Activated CD8-positive, alpha-beta T cell treated with anti-CD3 and anti-CD28 coated beads for 36 hours (primary cell): ENCODE data around the gene HEXA. TPM values are rescaled to one million over a fixed set of nuclear protein-coding genes. Genes with fewer than 3 reads are reported as not detected.

Source experiments
- ATAC-seq: fragments of 200-7000 bp; cut with Tn5 transposase; one replicate; pipeline ENCODE4 v1.10.0; 2021; ENCODE audit warnings: mild to moderate bottlenecking, moderate library complexity
- CTCF ChIA-PET: fragments of 350-600 bp; sonication (Branson Sonifier 250); formaldehyde crosslinking; loops from one replicate; lab custom pipeline; 2021; ENCODE audit warnings: antibody characterized with exemption; lab: Charles Lee
- POLR2A ChIA-PET: fragments of 350-600 bp; sonication (Branson Sonifier 250); formaldehyde crosslinking; loops from one replicate; lab custom pipeline; 2021; ENCODE audit warnings: antibody characterized with exemption; lab: Charles Lee
- DNase-seq: peaks from one replicate; pipeline ENCODE4 v3.0.0-alpha.2; 2020
- H3K27ac Mint-ChIP-seq: one replicate; pipeline ENCODE4 v1.8.0; 2021; ENCODE audit warnings: mild to moderate bottlenecking, mixed read lengths
- H3K27me3 Mint-ChIP-seq: one replicate; pipeline ENCODE4 v1.8.0; 2021; ENCODE audit warnings: mixed read lengths
- H3K36me3 Mint-ChIP-seq: one replicate; pipeline ENCODE4 v1.8.0; 2021; ENCODE audit warnings: low read depth, mixed read lengths
- H3K4me1 Mint-ChIP-seq: one replicate; pipeline ENCODE4 v1.8.0; 2021; ENCODE audit warnings: low read depth, mixed read lengths
- H3K4me3 Mint-ChIP-seq: one replicate; pipeline ENCODE4 v1.8.0; 2021; ENCODE audit warnings: mild to moderate bottlenecking, moderate library complexity, mixed read lengths
- H3K9me3 Mint-ChIP-seq: one replicate; pipeline ENCODE4 v1.8.0; 2021; ENCODE audit warnings: mixed read lengths
- intact Hi-C: fragments of 100-400 bp; cut with micrococcal nuclease; formaldehyde crosslinking; loops from one replicate; pipeline ENCODE4 v1.10.0; 2022
- total RNA-seq, 2 experiments: library from RNA; stranded (reverse); gene quantifications; one replicate each; pipeline ENCODE4 v1.2.3, GENCODE V29; 2021
- TF ChIP-seq, protein P1 (sequence below): fragments of 200-600 bp; IDR thresholded peaks from one replicate; pipeline ENCODE4 v1.8.0; 2022; ENCODE audit warnings: antibody characterized with exemption, mild to moderate bottlenecking

Gene HEXA
- total RNA-seq, 2 experiments from 2014 or later, result 55.8 to 66.8 TPM

DNA sequence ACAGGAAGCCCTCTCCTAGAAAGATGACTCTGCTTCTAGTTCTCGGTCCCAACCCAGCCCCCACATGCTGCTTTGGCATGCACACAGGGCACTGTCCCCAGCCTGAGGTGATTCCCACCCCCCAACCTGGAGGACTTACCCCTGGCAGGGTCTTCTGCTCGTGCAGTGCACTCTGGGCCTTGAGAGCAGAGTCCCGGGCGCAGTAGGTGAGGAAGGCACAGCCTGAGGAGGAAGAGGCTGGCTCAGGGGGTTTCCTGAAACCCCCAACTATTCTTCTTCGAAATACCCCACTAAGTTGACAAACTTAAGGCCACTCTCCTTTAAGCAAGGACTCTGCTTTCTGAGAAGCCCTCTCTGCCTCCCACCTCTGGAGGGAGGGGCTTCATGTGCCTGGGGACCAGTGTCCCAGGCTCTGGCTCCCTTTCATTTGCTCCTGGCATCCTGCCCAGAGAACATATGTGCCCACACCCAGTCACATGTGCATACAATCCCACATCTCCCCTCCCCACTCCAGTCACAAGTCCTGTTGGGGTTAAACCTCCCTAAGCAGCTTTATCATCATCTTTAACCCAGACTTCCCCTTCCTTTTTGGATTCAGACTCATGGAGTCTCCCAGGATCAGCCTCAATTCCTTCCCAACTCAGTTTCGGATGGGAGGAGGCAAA is 60.0 kb downstream of the HEXA start:
- H3K27ac Mint-ChIP-seq, result no peak overlapping the region
- no peak for ATAC-seq
- TF ChIP-seq, protein P1, sequence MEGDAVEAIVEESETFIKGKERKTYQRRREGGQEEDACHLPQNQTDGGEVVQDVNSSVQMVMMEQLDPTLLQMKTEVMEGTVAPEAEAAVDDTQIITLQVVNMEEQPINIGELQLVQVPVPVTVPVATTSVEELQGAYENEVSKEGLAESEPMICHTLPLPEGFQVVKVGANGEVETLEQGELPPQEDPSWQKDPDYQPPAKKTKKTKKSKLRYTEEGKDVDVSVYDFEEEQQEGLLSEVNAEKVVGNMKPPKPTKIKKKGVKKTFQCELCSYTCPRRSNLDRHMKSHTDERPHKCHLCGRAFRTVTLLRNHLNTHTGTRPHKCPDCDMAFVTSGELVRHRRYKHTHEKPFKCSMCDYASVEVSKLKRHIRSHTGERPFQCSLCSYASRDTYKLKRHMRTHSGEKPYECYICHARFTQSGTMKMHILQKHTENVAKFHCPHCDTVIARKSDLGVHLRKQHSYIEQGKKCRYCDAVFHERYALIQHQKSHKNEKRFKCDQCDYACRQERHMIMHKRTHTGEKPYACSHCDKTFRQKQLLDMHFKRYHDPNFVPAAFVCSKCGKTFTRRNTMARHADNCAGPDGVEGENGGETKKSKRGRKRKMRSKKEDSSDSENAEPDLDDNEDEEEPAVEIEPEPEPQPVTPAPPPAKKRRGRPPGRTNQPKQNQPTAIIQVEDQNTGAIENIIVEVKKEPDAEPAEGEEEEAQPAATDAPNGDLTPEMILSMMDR, result no peak
- DNase-seq, result no peak
- H3K4me3 Mint-ChIP-seq, result no peak overlapping the region
- intact Hi-C loops, result no loop called here
- H3K27me3 Mint-ChIP-seq, result peaks cover 11% of the 10 kb centered on the region
- ChIA-PET CTCF (interaction anchor here (1.7 kb wide), 1 partner anchor 212 kb away, joined by 4 read pairs; no protein-coding TSS in a partner anchor), POLR2A (no interaction called here)
- peaks cover 2% of the 10 kb centered on the region for H3K36me3 Mint-ChIP-seq
- no peaks in the 10 kb centered on the region for H3K9me3 Mint-ChIP-seq
- peaks cover 9% of the 10 kb centered on the region for H3K4me1 Mint-ChIP-seq

DNA sequence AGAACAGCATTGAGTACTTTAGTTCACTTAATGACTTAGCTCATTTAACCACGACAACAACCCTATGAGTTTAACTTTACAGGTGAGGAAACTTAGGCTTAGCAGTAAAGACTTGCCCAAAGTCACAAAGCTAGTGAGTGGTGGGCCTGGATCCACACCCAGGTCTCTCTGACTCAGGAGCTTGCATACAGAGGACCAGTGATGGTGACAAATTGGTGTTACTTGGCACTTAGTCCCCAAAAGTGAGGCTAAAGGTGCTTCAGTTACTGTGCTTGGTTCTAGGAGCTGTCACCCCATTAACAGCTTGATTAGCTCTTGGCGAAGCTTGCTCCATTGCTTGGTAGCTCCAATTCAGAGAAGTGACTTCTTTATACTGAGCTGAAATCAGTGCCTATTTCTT is 61.9 kb downstream of the HEXA start:
- intact Hi-C loops, result no loop called here
- Mint-ChIP-seq H3K4me1 (peaks cover 2% of the 10 kb centered on the region), H3K27ac (no peak overlapping the region), H3K9me3 (no peaks in the 10 kb centered on the region), H3K36me3 (no peaks in the 10 kb centered on the region), H3K4me3 (no peak overlapping the region), H3K27me3 (peaks cover 4% of the 10 kb centered on the region)
- POLR2A ChIA-PET, result interaction anchor here (1.0 to 1.5 kb wide), 3 partner anchors 10 to 116 kb away, joined by 3 to 4 read pairs (median 3); partner anchors contain the start of gene GRAMD2A
- CTCF ChIA-PET, result interaction anchor here (1.1 to 2.8 kb wide), 11 partner anchors 10 to 285 kb away, joined by 3 to 17 read pairs (median 5); no protein-coding TSS in a partner anchor
- ATAC-seq (no peak), DNase-seq (no peak)
- TF ChIP-seq, protein P1, result no peak

DNA sequence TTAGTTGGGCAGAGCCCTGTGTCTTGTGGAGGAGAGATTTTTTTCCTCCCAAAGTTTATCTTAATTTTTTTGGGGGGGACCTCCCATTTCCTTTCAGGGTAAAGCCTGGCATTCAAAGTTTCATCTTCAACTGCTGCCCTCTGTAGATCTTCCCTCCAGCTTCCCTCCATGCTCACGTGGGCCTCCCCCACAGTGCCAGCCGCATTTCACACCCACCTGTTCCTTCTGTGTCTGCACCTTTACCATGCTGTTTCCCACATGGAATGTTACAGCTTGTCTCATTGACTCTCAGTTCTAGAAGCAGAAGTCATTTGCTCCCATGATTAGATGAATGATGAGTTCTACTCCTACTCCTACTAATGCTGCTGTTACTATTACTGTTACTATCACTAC is 62.4 kb downstream of the HEXA start:
- no peak overlapping the region for H3K4me3 Mint-ChIP-seq
- intact Hi-C loops, result no loop called here
- TF ChIP-seq, protein P1, result no peak
- H3K9me3 Mint-ChIP-seq, result no peaks in the 10 kb centered on the region
- H3K36me3 Mint-ChIP-seq, result no peaks in the 10 kb centered on the region
- no peaks in the 10 kb centered on the region for H3K4me1 Mint-ChIP-seq
- ChIA-PET CTCF (interaction anchor here (0.8 to 2.8 kb wide), 25 partner anchors 7 to 766 kb away, joined by 3 to 17 read pairs (median 4); no protein-coding TSS in a partner anchor), POLR2A (interaction anchor here (1.0 to 1.5 kb wide), 3 partner anchors 11 to 115 kb away, joined by 3 to 4 read pairs (median 3); partner anchors contain the start of gene GRAMD2A)
- no peaks in the 10 kb centered on the region for H3K27me3 Mint-ChIP-seq
- ATAC-seq (no peak), DNase-seq (no peak)
- H3K27ac Mint-ChIP-seq, result no peak overlapping the region

DNA sequence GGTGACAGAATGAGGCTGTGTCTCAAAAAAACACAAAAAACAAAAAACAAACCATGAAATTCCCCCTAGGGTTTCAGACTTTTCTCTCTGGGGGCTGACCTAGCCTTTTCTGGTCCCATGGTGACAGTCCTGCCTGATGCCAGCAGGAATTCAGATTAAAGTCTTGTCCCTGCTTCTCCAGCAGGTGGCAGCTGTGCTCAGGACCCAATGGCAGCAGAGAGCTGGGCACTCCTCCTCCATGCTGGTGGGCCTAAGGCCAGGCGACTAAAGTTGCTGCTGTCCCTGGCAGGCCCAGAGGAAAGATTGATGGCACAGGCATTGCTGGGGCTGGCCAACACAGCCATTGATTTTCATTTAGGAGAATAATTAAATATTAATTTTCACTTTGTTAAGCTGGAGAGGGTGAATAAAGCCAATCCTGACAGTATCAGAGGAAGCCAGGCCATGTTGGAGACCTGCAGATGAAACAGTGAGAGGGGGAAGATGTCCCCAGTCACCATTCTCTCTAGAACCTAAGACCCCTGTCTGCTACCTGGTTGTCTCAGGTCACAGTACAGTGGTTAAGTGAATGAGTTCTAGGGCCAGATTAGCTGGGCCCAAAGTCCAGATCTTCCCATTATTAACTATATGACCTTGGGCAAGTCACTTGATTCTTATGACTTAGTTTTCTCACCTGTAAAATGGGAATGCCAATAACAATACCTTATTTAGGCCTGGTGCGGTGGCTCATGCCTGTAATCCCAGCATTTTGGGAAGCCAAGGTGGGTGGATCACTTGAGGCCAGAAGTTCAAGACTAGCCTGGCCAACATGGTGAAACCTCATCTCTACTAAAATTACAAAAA is 63.0 kb downstream of the HEXA start:
- TF ChIP-seq, protein P1, result peak; percentile 90
- H3K27ac Mint-ChIP-seq, result no peak overlapping the region
- POLR2A ChIA-PET, result interaction anchor here (1.0 to 1.5 kb wide), 4 partner anchors 11 to 115 kb away, joined by 3 to 4 read pairs (median 3); partner anchors contain the start of gene GRAMD2A

More for the DNA sequence above, 63.0 kb downstream of the HEXA start:
- H3K36me3 Mint-ChIP-seq, result no peaks in the 10 kb centered on the region
- intact Hi-C loops, result no loop called here
- H3K9me3 Mint-ChIP-seq, result no peaks in the 10 kb centered on the region
- H3K27me3 Mint-ChIP-seq, result no peaks in the 10 kb centered on the region
- ATAC-seq (peak; percentile 98), DNase-seq (peak; percentile 73)
- H3K4me1 Mint-ChIP-seq, result no peaks in the 10 kb centered on the region
- CTCF ChIA-PET, result interaction anchor here (0.7 to 2.8 kb wide), 33 partner anchors 8 to 767 kb away, joined by 3 to 17 read pairs (median 4); no protein-coding TSS in a partner anchor
- H3K4me3 Mint-ChIP-seq, result no peak overlapping the region
